GM23338 (cell line): Measurements from ENCODE around the gene HOXD9. TPM values are rescaled to one million over a fixed set of nuclear protein-coding genes. Genes with fewer than 3 reads are reported as not detected.

Experiments
- ATAC-seq: fragments of 200-7000 bp; cut with Tn5 transposase; 3 replicates; pipeline ENCODE4 v1.9.1; 2020
- DNase-seq: peaks from one replicate; pipeline ENCODE4 v3.0.0-alpha.2; 2015; ENCODE audit warnings: low spot score
- H2AFZ ChIP-seq: fragments of 200-600 bp; sonication (generic); 2 replicates; pipeline ENCODE4 v1.8.0; 2016; ENCODE audit warnings: antibody characterized with exemption, mild to moderate bottlenecking, moderate library complexity
- H3F3A ChIP-seq: fragments of 200-600 bp; sonication (generic); replicated peaks from 2 replicates; pipeline ENCODE4 v1.8.0; 2017; ENCODE audit warnings: antibody characterized with exemption, mixed run types, low read depth
- H3K27ac ChIP-seq: fragments of 200-600 bp; sonication (generic); 2 replicates; pipeline ENCODE4 v1.6.1; 2016; ENCODE audit warnings: low read depth
- H3K27me3 ChIP-seq: fragments of 200-600 bp; sonication (generic); 2 replicates; pipeline ENCODE4 v1.8.0; 2016; ENCODE audit warnings: mild to moderate bottlenecking, mixed run types, moderate library complexity; ENCODE audit not compliant: insufficient read depth
- H3K36me3 ChIP-seq: fragments of 200-600 bp; sonication (generic); 2 replicates; pipeline ENCODE4 v1.8.0; 2016; ENCODE audit warnings: mild to moderate bottlenecking; ENCODE audit not compliant: insufficient read depth
- H3K4me1 ChIP-seq: fragments of 200-600 bp; sonication (generic); 2 replicates; pipeline ENCODE4 v1.8.0; 2016; ENCODE audit warnings: mild to moderate bottlenecking, moderate library complexity; ENCODE audit not compliant: insufficient read depth
- H3K4me2 ChIP-seq: fragments of 200-600 bp; sonication (generic); 2 replicates; pipeline ENCODE4 v1.7.1; 2017; ENCODE audit warnings: mixed run types
- H3K4me3 ChIP-seq: fragments of 200-600 bp; sonication (generic); 2 replicates; pipeline ENCODE4 v1.6.1; 2016; ENCODE audit warnings: mixed run types
- H3K79me2 ChIP-seq: fragments of 200-600 bp; sonication (generic); replicated peaks from 2 replicates; pipeline ENCODE4 v1.8.0; 2017; ENCODE audit warnings: mild to moderate bottlenecking; ENCODE audit not compliant: insufficient read depth
- H3K9me2 ChIP-seq: fragments of 200-600 bp; sonication (generic); 2 replicates; pipeline ENCODE4 v1.8.0; 2017; ENCODE audit not compliant: insufficient read depth
- H4K20me1 ChIP-seq: fragments of 200-600 bp; sonication (generic); replicated peaks from 2 replicates; pipeline ENCODE4 v1.8.0; 2017; ENCODE audit warnings: mild to moderate bottlenecking; ENCODE audit not compliant: insufficient read depth
- H3K27ac Mint-ChIP-seq: 2 replicates; pipeline ENCODE4 v1.8.0; 2020; ENCODE audit warnings: inconsistent platforms, mild to moderate bottlenecking, moderate library complexity, mixed read lengths
- H3K27me3 Mint-ChIP-seq: 3 replicates; pipeline ENCODE4 v1.8.0; 2022; ENCODE audit warnings: low read depth, mild to moderate bottlenecking, moderate library complexity, mixed read lengths, inconsistent platforms; ENCODE audit not compliant: insufficient read depth, poor library complexity
- H3K36me3 Mint-ChIP-seq: 3 replicates; pipeline ENCODE4 v1.8.0; 2021; ENCODE audit warnings: low read depth, mild to moderate bottlenecking, inconsistent platforms, moderate library complexity, mixed read lengths
- H3K4me1 Mint-ChIP-seq: 3 replicates; pipeline ENCODE4 v1.8.0; 2020; ENCODE audit warnings: mild to moderate bottlenecking, inconsistent platforms, mixed read lengths
- H3K4me3 Mint-ChIP-seq: 3 replicates; pipeline ENCODE4 v1.8.0; 2021; ENCODE audit warnings: moderate library complexity, mild to moderate bottlenecking, inconsistent platforms, mixed read lengths
- H3K9me3 Mint-ChIP-seq: 3 replicates; pipeline ENCODE4 v1.8.0; 2020; ENCODE audit warnings: moderate library complexity, mild to moderate bottlenecking, inconsistent platforms, mixed read lengths
- EZH2 ChIP-seq: fragments of 200-600 bp; sonication (generic); IDR thresholded peaks from one replicate; pipeline ENCODE4 v1.8.0; 2017; ENCODE audit warnings: antibody characterized with exemption, mild to moderate bottlenecking, low read depth; ENCODE audit not compliant: unreplicated experiment
- EZH2phosphoT487 ChIP-seq: fragments of 200-600 bp; sonication (generic); IDR thresholded peaks from one replicate; pipeline ENCODE4 v1.8.1; 2018; ENCODE audit warnings: antibody characterized with exemption; ENCODE audit not compliant: unreplicated experiment
- JUNB ChIP-seq: IDR thresholded peaks from one replicate; pipeline ENCODE4 v1.6.1; 2016; ENCODE audit warnings: antibody characterized with exemption; ENCODE audit not compliant: unreplicated experiment
- NANOG ChIP-seq: IDR thresholded peaks from 2 replicates; pipeline ENCODE4 v1.6.1; 2016; ENCODE audit warnings: antibody characterized with exemption, borderline replicate concordance
- STAT1 ChIP-seq: IDR thresholded peaks from one replicate; pipeline ENCODE4 v1.6.1; 2016; ENCODE audit warnings: antibody characterized with exemption; ENCODE audit not compliant: unreplicated experiment
- ZNF114 ChIP-seq: fragments of 250-450 bp; sonication (Bioruptor Pico); IDR thresholded peaks from 2 replicates; pipeline ENCODE4 v1.5.0; 2020; ENCODE audit warnings: mild to moderate bottlenecking, moderate library complexity
- ZNF331 ChIP-seq: fragments of 250-450 bp; sonication (Bioruptor Pico); IDR thresholded peaks from 2 replicates; pipeline ENCODE4 v1.5.0; 2020; ENCODE audit warnings: low read depth, mild to moderate bottlenecking, moderate library complexity
- polyA plus RNA-seq: library from polyadenylated mRNA; unstranded; fragments of >200 nt; fragmentation: Nextera tagmentation; extraction: Ambion mirVana; gene quantifications from 2 replicates; pipeline ENCODE4 v1.2.1, GENCODE V29; 2016
- total RNA-seq: library from RNA; depleted of rRNA; stranded (reverse); fragments of >200 nt; shearing (Covaris generic); gene quantifications from 2 replicates; pipeline ENCODE4 v1.2.3, GENCODE V29; 2014
- TF ChIP-seq, protein P1 (sequence below), 2 experiments: fragments of 200-600 bp in 1 of 2; sonication (generic) in 1 of 2; conservative IDR thresholded peaks; 2 replicates each; pipeline versions ENCODE4 v1.5.1 to v1.6.1; 2016 to 2017; ENCODE audit warnings: antibody characterized with exemption in 2 of 2, low read depth in 2 of 2, mild to moderate bottlenecking in 2 of 2, moderate library complexity in 1 of 2
- TF ChIP-seq, protein P2 (sequence below): IDR thresholded peaks from one replicate; pipeline ENCODE4 v1.6.1; 2018; ENCODE audit warnings: antibody characterized with exemption; ENCODE audit not compliant: unreplicated experiment

HOXD9 gene
- total and polyA plus RNA-seq, 2 experiments from 2014 or later, result not detected

DNA sequence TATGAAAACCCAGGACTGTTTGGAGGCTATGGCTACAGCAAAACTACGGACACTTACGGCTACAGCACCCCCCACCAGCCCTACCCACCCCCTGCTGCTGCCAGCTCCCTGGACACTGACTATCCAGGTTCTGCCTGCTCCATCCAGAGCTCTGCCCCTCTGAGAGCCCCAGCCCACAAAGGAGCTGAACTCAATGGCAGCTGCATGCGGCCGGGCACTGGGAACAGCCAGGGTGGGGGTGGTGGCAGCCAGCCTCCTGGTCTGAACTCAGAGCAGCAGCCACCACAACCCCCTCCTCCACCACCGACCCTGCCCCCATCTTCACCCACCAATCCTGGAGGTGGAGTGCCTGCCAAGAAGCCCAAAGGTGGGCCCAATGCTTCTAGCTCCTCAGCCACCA is 46.7 kb downstream of the HOXD9 start:
- TF ChIP-seq EZH2phosphoT487, result no peak
- TF ChIP-seq STAT1, result no peak
- TF ChIP-seq, protein P1, sequence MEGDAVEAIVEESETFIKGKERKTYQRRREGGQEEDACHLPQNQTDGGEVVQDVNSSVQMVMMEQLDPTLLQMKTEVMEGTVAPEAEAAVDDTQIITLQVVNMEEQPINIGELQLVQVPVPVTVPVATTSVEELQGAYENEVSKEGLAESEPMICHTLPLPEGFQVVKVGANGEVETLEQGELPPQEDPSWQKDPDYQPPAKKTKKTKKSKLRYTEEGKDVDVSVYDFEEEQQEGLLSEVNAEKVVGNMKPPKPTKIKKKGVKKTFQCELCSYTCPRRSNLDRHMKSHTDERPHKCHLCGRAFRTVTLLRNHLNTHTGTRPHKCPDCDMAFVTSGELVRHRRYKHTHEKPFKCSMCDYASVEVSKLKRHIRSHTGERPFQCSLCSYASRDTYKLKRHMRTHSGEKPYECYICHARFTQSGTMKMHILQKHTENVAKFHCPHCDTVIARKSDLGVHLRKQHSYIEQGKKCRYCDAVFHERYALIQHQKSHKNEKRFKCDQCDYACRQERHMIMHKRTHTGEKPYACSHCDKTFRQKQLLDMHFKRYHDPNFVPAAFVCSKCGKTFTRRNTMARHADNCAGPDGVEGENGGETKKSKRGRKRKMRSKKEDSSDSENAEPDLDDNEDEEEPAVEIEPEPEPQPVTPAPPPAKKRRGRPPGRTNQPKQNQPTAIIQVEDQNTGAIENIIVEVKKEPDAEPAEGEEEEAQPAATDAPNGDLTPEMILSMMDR (conservative IDR thresholded peaks at IDR 0.05; ENCODE audit: low read depth in 2 of 2), result no peak
- TF ChIP-seq JUNB, result no peak
- TF ChIP-seq, protein P2, sequence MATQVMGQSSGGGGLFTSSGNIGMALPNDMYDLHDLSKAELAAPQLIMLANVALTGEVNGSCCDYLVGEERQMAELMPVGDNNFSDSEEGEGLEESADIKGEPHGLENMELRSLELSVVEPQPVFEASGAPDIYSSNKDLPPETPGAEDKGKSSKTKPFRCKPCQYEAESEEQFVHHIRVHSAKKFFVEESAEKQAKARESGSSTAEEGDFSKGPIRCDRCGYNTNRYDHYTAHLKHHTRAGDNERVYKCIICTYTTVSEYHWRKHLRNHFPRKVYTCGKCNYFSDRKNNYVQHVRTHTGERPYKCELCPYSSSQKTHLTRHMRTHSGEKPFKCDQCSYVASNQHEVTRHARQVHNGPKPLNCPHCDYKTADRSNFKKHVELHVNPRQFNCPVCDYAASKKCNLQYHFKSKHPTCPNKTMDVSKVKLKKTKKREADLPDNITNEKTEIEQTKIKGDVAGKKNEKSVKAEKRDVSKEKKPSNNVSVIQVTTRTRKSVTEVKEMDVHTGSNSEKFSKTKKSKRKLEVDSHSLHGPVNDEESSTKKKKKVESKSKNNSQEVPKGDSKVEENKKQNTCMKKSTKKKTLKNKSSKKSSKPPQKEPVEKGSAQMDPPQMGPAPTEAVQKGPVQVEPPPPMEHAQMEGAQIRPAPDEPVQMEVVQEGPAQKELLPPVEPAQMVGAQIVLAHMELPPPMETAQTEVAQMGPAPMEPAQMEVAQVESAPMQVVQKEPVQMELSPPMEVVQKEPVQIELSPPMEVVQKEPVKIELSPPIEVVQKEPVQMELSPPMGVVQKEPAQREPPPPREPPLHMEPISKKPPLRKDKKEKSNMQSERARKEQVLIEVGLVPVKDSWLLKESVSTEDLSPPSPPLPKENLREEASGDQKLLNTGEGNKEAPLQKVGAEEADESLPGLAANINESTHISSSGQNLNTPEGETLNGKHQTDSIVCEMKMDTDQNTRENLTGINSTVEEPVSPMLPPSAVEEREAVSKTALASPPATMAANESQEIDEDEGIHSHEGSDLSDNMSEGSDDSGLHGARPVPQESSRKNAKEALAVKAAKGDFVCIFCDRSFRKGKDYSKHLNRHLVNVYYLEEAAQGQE, result no peak
- no peak for DNase-seq
- Mint-ChIP-seq H3K27ac (no peak overlapping the region), H3K9me3 (peaks cover 2% of the 10 kb centered on the region; the same call in 1 of the 3 replicates), H3K36me3 (no peaks in the 10 kb centered on the region), H3K27me3 (peaks cover 100% of the 10 kb centered on the region), H3K4me3 (no peak overlapping the region), H3K4me1 (peaks cover 34% of the 10 kb centered on the region)
- H4K20me1 ChIP-seq, result peaks cover 51% of the 10 kb centered on the region
- H3K9me2 ChIP-seq, result no peaks in the 10 kb centered on the region
- no peak for ATAC-seq
- no peaks in the 10 kb centered on the region; the same call in 1 of the 2 replicates for H3K36me3 ChIP-seq
- H3K27ac ChIP-seq, result no peak overlapping the region
- H3F3A ChIP-seq, result peaks cover 16% of the 10 kb centered on the region
- H3K4me2 ChIP-seq, result no peak overlapping the region
- no peak overlapping the region for H2AFZ ChIP-seq
- H3K79me2 ChIP-seq, result no peaks in the 10 kb centered on the region
- H3K27me3 ChIP-seq, result peaks cover 100% of the 10 kb centered on the region
- peaks cover 33% of the 10 kb centered on the region for H3K4me1 ChIP-seq
- no peak overlapping the region for H3K4me3 ChIP-seq

DNA sequence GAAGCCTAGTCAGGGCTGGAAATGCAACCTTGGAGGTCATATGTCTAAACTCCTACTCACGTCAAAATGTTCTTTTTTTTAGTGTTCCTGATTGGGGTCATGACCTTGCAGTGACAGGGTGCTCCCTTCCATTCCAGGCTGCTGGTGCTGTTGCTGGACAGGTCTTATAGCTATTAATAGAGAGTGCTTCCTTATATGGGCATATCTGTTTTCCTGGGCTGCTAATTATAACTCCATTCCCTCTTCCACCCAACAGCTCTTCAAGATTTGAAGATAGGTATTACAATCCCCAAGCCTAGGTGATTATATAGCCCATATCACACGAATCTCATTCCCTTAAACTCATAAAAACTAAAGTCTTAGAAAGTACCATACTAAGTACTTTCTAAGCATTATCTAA is 47.2 kb downstream of the HOXD9 start:
- Mint-ChIP-seq H3K4me1 (peaks cover 33% of the 10 kb centered on the region), H3K36me3 (no peaks in the 10 kb centered on the region), H3K4me3 (no peak overlapping the region), H3K9me3 (no peaks in the 10 kb centered on the region; the same call in 1 of the 3 replicates), H3K27me3 (peaks cover 100% of the 10 kb centered on the region), H3K27ac (no peak overlapping the region)
- no peak for DNase-seq
- H3K4me3 ChIP-seq, result no peak overlapping the region
- peaks cover 51% of the 10 kb centered on the region for H4K20me1 ChIP-seq
- H2AFZ ChIP-seq, result no peak overlapping the region
- H3K9me2 ChIP-seq, result no peaks in the 10 kb centered on the region
- peaks cover 100% of the 10 kb centered on the region for H3K27me3 ChIP-seq
- no peak overlapping the region for H3K27ac ChIP-seq
- no peak overlapping the region for H3K4me2 ChIP-seq
- ATAC-seq, result no peak
- H3K79me2 ChIP-seq, result no peaks in the 10 kb centered on the region
- peaks cover 15% of the 10 kb centered on the region for H3F3A ChIP-seq
- no peaks in the 10 kb centered on the region; the same call in 1 of the 2 replicates for H3K36me3 ChIP-seq
- H3K4me1 ChIP-seq, result peaks cover 34% of the 10 kb centered on the region
- no peak for TF ChIP-seq NANOG
- TF ChIP-seq ZNF114 (CRISPR knock-in tag), result no peak
- TF ChIP-seq ZNF331, result no peak
- TF ChIP-seq, protein P2, result no peak
- TF ChIP-seq EZH2, result no peak
